ENCODE results near the gene SALL4. TPM values are rescaled to one million over a fixed set of nuclear protein-coding genes. Genes with fewer than 3 reads are reported as not detected.

Gene SALL4
- total and polyA plus RNA-seq, 9 of the 15 experiments (the other 6 are each of a cell fraction or from before 2014, with no cell fraction given), result 0.03 to 0.07 TPM; not detected in 7

DNA sequence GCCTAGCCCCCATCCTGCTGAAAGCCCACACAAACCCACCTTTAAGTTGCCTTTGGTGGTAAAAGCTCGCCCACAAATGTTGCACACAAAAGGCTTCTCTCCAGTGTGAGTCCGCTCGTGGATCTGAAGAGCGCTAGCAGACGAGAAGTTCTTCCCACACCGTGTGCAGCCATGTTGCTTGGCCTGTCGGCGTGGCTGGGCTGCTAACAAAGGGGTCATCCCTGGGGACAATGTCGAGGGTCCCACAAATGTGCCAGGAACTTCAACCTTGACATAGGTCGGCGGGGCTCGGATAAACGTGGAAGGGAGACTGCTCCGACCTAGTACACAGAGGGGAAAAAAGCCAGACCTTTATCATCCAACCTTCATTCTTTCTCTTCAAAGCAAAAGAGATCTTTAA lies 13.5 kb downstream of the SALL4 start (continued):
- TF ChIP-seq, protein P1, sequence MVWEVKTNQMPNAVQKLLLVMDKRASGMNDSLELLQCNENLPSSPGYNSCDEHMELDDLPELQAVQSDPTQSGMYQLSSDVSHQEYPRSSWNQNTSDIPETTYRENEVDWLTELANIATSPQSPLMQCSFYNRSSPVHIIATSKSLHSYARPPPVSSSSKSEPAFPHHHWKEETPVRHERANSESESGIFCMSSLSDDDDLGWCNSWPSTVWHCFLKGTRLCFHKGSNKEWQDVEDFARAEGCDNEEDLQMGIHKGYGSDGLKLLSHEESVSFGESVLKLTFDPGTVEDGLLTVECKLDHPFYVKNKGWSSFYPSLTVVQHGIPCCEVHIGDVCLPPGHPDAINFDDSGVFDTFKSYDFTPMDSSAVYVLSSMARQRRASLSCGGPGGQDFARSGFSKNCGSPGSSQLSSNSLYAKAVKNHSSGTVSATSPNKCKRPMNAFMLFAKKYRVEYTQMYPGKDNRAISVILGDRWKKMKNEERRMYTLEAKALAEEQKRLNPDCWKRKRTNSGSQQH (CRISPR knock-in tag; IDR thresholded peaks at IDR 0.05), result no peak
- TF ChIP-seq, protein P2, sequence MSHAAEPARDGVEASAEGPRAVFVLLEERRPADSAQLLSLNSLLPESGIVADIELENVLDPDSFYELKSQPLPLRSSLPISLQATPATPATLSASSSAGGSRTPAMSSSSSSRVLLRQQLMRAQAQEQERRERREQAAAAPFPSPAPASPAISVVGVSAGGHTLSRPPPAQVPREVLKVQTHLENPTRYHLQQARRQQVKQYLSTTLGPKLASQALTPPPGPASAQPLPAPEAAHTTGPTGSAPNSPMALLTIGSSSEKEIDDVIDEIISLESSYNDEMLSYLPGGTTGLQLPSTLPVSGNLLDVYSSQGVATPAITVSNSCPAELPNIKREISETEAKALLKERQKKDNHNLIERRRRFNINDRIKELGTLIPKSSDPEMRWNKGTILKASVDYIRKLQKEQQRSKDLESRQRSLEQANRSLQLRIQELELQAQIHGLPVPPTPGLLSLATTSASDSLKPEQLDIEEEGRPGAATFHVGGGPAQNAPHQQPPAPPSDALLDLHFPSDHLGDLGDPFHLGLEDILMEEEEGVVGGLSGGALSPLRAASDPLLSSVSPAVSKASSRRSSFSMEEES (CRISPR knock-in tag; IDR thresholded peaks at IDR 0.05), result no peak
- TF ChIP-seq MCM3 (IDR thresholded peaks at IDR 0.05) (no peak), NCOA6 (IDR thresholded peaks at IDR 0.05) (no peak), KLF1 (tag; IDR thresholded peaks at IDR 0.05) (no peak), RNF2 (IDR thresholded peaks at IDR 0.05) (no peak), ZKSCAN1 (IDR thresholded peaks at IDR 0.05; ENCODE audit: low read depth, low read length) (no peak), ZNF121 (CRISPR knock-in tag; conservative IDR thresholded peaks at IDR 0.05) (no peak)
- TF ChIP-seq, protein P3, sequence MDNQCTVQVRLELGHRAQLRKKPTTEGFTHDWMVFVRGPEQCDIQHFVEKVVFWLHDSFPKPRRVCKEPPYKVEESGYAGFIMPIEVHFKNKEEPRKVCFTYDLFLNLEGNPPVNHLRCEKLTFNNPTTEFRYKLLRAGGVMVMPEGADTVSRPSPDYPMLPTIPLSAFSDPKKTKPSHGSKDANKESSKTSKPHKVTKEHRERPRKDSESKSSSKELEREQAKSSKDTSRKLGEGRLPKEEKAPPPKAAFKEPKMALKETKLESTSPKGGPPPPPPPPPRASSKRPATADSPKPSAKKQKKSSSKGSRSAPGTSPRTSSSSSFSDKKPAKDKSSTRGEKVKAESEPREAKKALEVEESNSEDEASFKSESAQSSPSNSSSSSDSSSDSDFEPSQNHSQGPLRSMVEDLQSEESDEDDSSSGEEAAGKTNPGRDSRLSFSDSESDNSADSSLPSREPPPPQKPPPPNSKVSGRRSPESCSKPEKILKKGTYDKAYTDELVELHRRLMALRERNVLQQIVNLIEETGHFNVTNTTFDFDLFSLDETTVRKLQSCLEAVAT (IDR thresholded peaks at IDR 0.05), result no peak

Measured in K562 (cell line).